Measurements from ENCODE around the gene JOSD2. TPM values are rescaled to one million over a fixed set of nuclear protein-coding genes. Genes with fewer than 3 reads are reported as not detected.

The JOSD2 gene
- total and polyA plus RNA-seq, 2 donors (not counting 3 experiments of a cell fraction or from before 2014, with no cell fraction given), result 37.4 to 62.8 TPM

DNA sequence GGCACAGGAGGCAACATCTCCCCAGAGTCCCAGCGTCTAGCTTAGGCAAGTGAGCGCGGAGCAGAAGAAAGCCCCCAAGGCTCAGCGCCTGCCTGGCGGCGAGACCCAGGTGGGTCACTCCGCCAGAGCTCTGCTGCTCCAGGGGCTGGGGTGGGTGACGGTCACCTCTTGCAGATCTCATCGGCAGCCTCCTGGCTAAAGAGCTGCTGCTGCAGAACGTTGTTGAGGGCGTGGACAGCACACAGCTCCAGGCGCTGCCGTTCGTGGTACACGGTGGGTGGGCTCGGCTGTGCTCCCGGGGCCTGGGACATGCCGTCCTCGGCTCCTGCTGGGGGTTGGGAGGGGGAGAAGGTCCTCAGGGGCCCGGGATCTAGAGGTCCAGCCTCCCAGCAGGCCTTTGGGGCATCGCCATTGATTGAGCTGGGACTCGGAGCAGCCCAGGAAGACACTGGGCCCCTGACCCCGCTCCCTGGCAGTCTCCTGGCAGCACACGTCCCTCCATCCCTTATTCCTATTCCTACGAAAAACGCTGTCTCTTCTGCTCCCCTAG lies 795 bp downstream of the JOSD2 start:
- dilution Hi-C loops (cut with MboI; ENCODE audit: extremely low pct_ligation_motif_present, low sequenced_read_pairs) (no loop called here), intact Hi-C loops (cut with micrococcal nuclease) (loop anchor here (2.0 kb wide), 1 partner anchor 133 kb away; the partner anchor contains the start of gene NR1H2)
- Histone ChIP-seq H2AFZ (ENCODE audit: low read depth, low read length) (peak overlapping the region; percentile 44), H3K4me1 (ENCODE audit: control insufficient read depth, extremely low read depth, insufficient read depth, low read length) (peaks cover 7% of the 10 kb centered on the region), H3K36me3 (ENCODE audit: control insufficient read depth in 2 of 2, extremely low read depth in 1 of 2, insufficient read depth in 2 of 2, low read length in 2 of 2) (no peaks in the 10 kb centered on the region), H3K9me3 (replicated peaks; ENCODE audit: control insufficient read depth, insufficient read depth, low read length) (no peaks in the 10 kb centered on the region), H3K4me3 (replicated peaks in 1 of 3; ENCODE audit: insufficient read depth in 1 of 3, low read depth in 1 of 3, low read length in 3 of 3) (peak overlapping the region in 2 of 3 experiments; percentile 75 to 76), H3K9me1 (replicated peaks; ENCODE audit: control insufficient read depth, extremely low read depth, insufficient read depth, low read length) (no peaks in the 10 kb centered on the region), H3K27ac (ENCODE audit: insufficient read depth, low read depth, low read length) (peak overlapping the region; percentile 39), H3K9ac (replicated peaks; ENCODE audit: extremely low read depth, insufficient read depth, low read length) (peak overlapping the region; percentile 92), H3K27me3 (ENCODE audit: control insufficient read depth in 2 of 2, insufficient read depth in 2 of 2, low read length in 2 of 2) (no peaks in the 10 kb centered on the region), H3K79me2 (ENCODE audit: control insufficient read depth, insufficient read depth, low read length) (no peaks in the 10 kb centered on the region), H4K20me1 (replicated peaks; ENCODE audit: control insufficient read depth, extremely low read depth, insufficient read depth, low read length) (no peaks in the 10 kb centered on the region), H3K4me2 (ENCODE audit: insufficient read depth, low read length) (peak overlapping the region; percentile 92)
- DNase-seq (ENCODE audit: low read depth, low spot score), result no peak
- TF ChIP-seq POLR2A (IDR thresholded peaks at IDR 0.05; ENCODE audit: low read depth, low read length), result no peak
- TF ChIP-seq POLR2AphosphoS5 (IDR thresholded peaks at IDR 0.05; ENCODE audit: insufficient read depth, low read depth, low read length), result no peak
- TF ChIP-seq FOS (IDR thresholded peaks at IDR 0.05; ENCODE audit: borderline replicate concordance, insufficient read depth, low read length), result no peak
- TF ChIP-seq, protein P1, sequence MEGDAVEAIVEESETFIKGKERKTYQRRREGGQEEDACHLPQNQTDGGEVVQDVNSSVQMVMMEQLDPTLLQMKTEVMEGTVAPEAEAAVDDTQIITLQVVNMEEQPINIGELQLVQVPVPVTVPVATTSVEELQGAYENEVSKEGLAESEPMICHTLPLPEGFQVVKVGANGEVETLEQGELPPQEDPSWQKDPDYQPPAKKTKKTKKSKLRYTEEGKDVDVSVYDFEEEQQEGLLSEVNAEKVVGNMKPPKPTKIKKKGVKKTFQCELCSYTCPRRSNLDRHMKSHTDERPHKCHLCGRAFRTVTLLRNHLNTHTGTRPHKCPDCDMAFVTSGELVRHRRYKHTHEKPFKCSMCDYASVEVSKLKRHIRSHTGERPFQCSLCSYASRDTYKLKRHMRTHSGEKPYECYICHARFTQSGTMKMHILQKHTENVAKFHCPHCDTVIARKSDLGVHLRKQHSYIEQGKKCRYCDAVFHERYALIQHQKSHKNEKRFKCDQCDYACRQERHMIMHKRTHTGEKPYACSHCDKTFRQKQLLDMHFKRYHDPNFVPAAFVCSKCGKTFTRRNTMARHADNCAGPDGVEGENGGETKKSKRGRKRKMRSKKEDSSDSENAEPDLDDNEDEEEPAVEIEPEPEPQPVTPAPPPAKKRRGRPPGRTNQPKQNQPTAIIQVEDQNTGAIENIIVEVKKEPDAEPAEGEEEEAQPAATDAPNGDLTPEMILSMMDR (IDR thresholded peaks at IDR 0.05; ENCODE audit: extremely low read depth in 1 of 2, insufficient read depth in 1 of 2, low read depth in 1 of 2, low read length in 2 of 2), result no peak
- TF ChIP-seq MYC (IDR thresholded peaks at IDR 0.05; ENCODE audit: low read depth, low read length), result no peak
- TF ChIP-seq EZH2 (IDR thresholded peaks at IDR 0.05; ENCODE audit: borderline replicate concordance, low read depth, low read length, severe bottlenecking), result no peak
- TF ChIP-seq GATA2 (IDR thresholded peaks at IDR 0.05; ENCODE audit: insufficient read depth, insufficient read length, low read depth, low read length), result no peak
- TF ChIP-seq JUN (IDR thresholded peaks at IDR 0.05; ENCODE audit: borderline replicate concordance, insufficient read depth, insufficient read length, low read depth), result no peak
- TF ChIP-seq, protein P2, sequence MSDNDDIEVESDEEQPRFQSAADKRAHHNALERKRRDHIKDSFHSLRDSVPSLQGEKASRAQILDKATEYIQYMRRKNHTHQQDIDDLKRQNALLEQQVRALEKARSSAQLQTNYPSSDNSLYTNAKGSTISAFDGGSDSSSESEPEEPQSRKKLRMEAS (IDR thresholded peaks at IDR 0.05; ENCODE audit: insufficient read depth, insufficient read length), result no peak
- POLR2A ChIA-PET, result interaction anchor here (1.0 kb wide), 1 partner anchor 49 kb away, joined by 4 read pairs; no protein-coding TSS in a partner anchor
- CTCF ChIA-PET, result interaction anchor here (1.1 to 1.6 kb wide), 4 partner anchors 19 to 273 kb away, joined by 3 to 5 read pairs (median 4); no protein-coding TSS in a partner anchor
- TSS peak; percentile 30 for BruUV-seq (replicated peaks)
- FAIRE-seq, result peak; percentile 54

Measured in endothelial cell of umbilical vein (primary cell).